Activated CD4-positive, alpha-beta T cell treated with anti-CD3 and anti-CD28 coated beads for 48 hours (primary cell): Measurements from ENCODE around the gene UCK2.

Experiments
- DNase-seq: peaks from one replicate; pipeline ENCODE4 v3.0.0-alpha.2; 2020

UCK2 gene

DNA sequence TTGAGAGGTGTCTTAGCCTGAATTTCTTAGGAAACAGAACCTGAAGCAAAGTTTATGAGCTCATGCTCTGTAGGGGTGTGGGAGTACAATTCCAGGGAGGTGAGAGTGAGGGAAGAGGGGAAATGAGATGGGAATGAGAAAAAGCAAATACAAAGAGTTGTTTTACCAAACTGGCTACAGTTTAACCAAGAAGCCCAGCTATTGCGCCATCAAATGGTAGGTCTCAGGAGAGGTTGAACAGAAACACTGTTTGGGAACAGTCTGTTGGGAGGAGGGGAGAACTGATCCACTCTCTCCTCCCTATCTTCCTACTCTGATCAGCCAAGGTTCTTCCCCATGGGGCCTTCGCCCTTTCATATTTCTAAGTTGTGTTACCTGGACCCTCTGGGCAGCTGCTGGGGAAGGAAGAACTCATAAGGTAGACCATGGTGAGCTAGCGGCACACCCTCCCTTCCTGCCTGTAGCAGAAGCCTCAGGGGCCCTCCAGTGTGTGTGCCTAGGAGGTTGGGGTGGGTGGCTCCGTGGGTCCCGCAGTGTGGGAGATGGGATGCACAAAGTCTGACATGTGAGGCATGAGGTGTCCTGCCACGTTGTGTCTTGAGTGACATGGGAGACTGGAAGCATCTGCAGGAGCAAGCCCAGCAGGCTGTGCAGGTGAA is 120.5 kb downstream of the UCK2 start:
- DNase-seq, result no peak

- DNase-seq, result no peak
Observed at GRCh38 chr1:165949335-165950130, 122.1 kb downstream of the UCK2 start.

GRCh38 chr1:165954940-165955339 is 127.5 kb downstream of the UCK2 start:
- DNase-seq, result no peak

DNA sequence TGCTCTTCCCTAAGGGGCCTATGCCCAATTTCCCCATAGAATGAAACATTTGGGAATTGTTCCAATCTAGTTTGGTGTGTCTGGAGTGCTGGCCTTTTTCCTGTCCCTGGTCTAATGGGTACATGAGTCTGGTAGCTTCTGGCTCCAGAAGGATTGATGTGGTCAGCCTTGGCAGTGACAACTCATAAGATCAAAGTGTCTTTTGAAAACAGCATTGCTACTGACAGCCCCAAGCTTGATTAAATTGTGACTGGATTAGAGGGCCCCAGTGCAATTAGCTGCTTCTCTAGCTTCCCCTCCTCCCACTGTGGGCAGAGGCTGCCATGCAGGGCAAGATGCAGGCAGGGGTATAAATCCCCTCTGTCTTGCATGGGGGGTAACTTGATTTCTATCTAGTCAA is 130.9 kb downstream of the UCK2 start:
- DNase-seq, result no peak

GRCh38 chr1:165960136-165960535 is 132.7 kb downstream of the UCK2 start:
- DNase-seq, result no peak

GRCh38 chr1:165960881-165961280 is 133.5 kb downstream of the UCK2 start:
- no peak for DNase-seq
